ENCODE results near the gene AURKB.
"Not testable (repeated sequence)": the region's sequence is repeated elsewhere in the genome, so short reads cannot be mapped to it uniquely, and the experiment has no call there.

The AURKB gene

GRCh38 chr17:8187517-8188262, 22.7 kb downstream of the AURKB start:
- DNase-seq, result peak; percentile 63 to 91 (median 87)

GRCh38 chr17:8186787-8187516, 23.4 kb downstream of the AURKB start:
- DNase-seq, result peak; percentile 48 to 94 (median 86)

GRCh38 chr17:8186446-8186786, 24.0 kb downstream of the AURKB start:
- DNase-seq, result no peak

GRCh38 chr17:8185582-8186445, 24.6 kb downstream of the AURKB start:
- peak; percentile 73 to 90 (median 77) for DNase-seq

GRCh38 chr17:8176998-8177731, 33.2 kb downstream of the AURKB start:
- DNase-seq, result no peak

- DNase-seq, result peak; percentile 66 to 88 (median 77)
Measured at GRCh38 chr17:8176197-8176940, 34.0 kb downstream of the AURKB start, which contains the start of gene TMEM107. TSS of gene TMEM107 (minus strand) at chr17:8176380. CDS start at chr17:8176286, 94 bp downstream.

GRCh38 chr17:8175795-8176196, 34.6 kb downstream of the AURKB start:
- DNase-seq, result no peak

- DNase-seq, result no peak
Measured at GRCh38 chr17:8173871-8174322, 36.5 kb downstream of the AURKB start.

GRCh38 chr17:8173056-8173870, 37.1 kb downstream of the AURKB start:
- DNase-seq, result peak in 4 of 5 experiments; percentile 70 to 98 (median 80)

GRCh38 chr17:8170186-8170585, 40.2 kb downstream of the AURKB start:
- DNase-seq, result not testable (repeated sequence)

- DNase-seq, result no peak
Measured at GRCh38 chr17:8167526-8167925, 42.8 kb downstream of the AURKB start.

GRCh38 chr17:8166731-8167130, 43.6 kb downstream of the AURKB start:
- no peak for DNase-seq

GRCh38 chr17:8164815-8165131, 45.6 kb downstream of the AURKB start:
- DNase-seq, result peak in 1 of 5 experiments; percentile 61

- peak in 4 of 5 experiments; percentile 46 to 86 (median 69) for DNase-seq
Measured at GRCh38 chr17:8163978-8164814, 46.2 kb downstream of the AURKB start.

GRCh38 chr17:8162997-8163977, 47.1 kb downstream of the AURKB start:
- DNase-seq, result peak in 1 of 5 experiments; percentile 27

GRCh38 chr17:8162233-8162996, 48.0 kb downstream of the AURKB start, which contains the start of gene VAMP2:
TSS of gene VAMP2 (minus strand) at chr17:8162948. CDS start at chr17:8162879, 69 bp downstream.
- peak; percentile 75 to 91 (median 79) for DNase-seq

Data from T-helper 2 cell (primary cell).